Chondrocyte (in vitro differentiated cells): Measurements from ENCODE around the gene HDAC4. TPM values are rescaled to one million over a fixed set of nuclear protein-coding genes. Genes with fewer than 3 reads are reported as not detected.

ENCODE experiments used
- DNase-seq: peaks from one replicate; pipeline ENCODE4 v3.0.0; 2021; ENCODE audit warnings: mixed read lengths, low spot score
- H3K27ac Mint-ChIP-seq: one replicate; pipeline ENCODE4 v1.8.0; 2021; ENCODE audit warnings: mild to moderate bottlenecking, moderate library complexity, mixed read lengths; ENCODE audit not compliant: unreplicated experiment
- H3K27me3 Mint-ChIP-seq: 2 replicates; pipeline ENCODE4 v1.8.0; 2021; ENCODE audit warnings: low read depth, mixed read lengths
- H3K36me3 Mint-ChIP-seq: 2 replicates; pipeline ENCODE4 v1.8.0; 2021; ENCODE audit warnings: low read depth, mixed read lengths
- H3K4me1 Mint-ChIP-seq: 2 replicates; pipeline ENCODE4 v1.8.0; 2021; ENCODE audit warnings: low read depth, mild to moderate bottlenecking, mixed read lengths
- H3K4me3 Mint-ChIP-seq: one replicate; pipeline ENCODE4 v1.8.0; 2021; ENCODE audit warnings: mild to moderate bottlenecking, moderate library complexity, mixed read lengths; ENCODE audit not compliant: unreplicated experiment
- H3K9me3 Mint-ChIP-seq: 2 replicates; pipeline ENCODE4 v1.8.0; 2021; ENCODE audit warnings: low read depth, mixed read lengths
- CTCF ChIP-seq: fragments of 200-600 bp; sonication (generic); IDR thresholded peaks from 2 replicates; pipeline ENCODE4 v1.5.0; 2021; ENCODE audit warnings: antibody characterized with exemption, mild to moderate bottlenecking, moderate library complexity
- total RNA-seq: library from RNA; stranded (reverse); gene quantifications from 3 replicates; pipeline ENCODE4 v1.2.1, GENCODE V29; 2021

Gene HDAC4
- total RNA-seq, 1 donor from 2014 or later, result 22.3 TPM

- peaks cover 50% of the 10 kb centered on the region for H3K4me1 Mint-ChIP-seq
- H3K27me3 Mint-ChIP-seq, result no peaks in the 10 kb centered on the region
- peaks cover 15% of the 10 kb centered on the region for H3K9me3 Mint-ChIP-seq
- DNase-seq, result no peak
- no peak for TF ChIP-seq CTCF
- H3K36me3 Mint-ChIP-seq, result peaks cover 10% of the 10 kb centered on the region
- no peak overlapping the region for H3K4me3 Mint-ChIP-seq
- peak overlapping the region; percentile 67 for H3K27ac Mint-ChIP-seq
Observed at GRCh38 chr2:239355724-239356123, 45.1 kb downstream of the HDAC4 start.

- no peak overlapping the region for H3K4me3 Mint-ChIP-seq
- peaks cover 53% of the 10 kb centered on the region for H3K4me1 Mint-ChIP-seq
- no peak for TF ChIP-seq CTCF
- peak overlapping the region; percentile 67 for H3K27ac Mint-ChIP-seq
- H3K36me3 Mint-ChIP-seq, result peaks cover 10% of the 10 kb centered on the region
- DNase-seq, result no peak
- peaks cover 15% of the 10 kb centered on the region for H3K9me3 Mint-ChIP-seq
- no peaks in the 10 kb centered on the region for H3K27me3 Mint-ChIP-seq
Observed at GRCh38 chr2:239355139-239355538, 45.7 kb downstream of the HDAC4 start.

- Mint-ChIP-seq H3K9me3 (peaks cover 15% of the 10 kb centered on the region), H3K27ac (peak overlapping the region; percentile 67), H3K4me3 (no peak overlapping the region), H3K4me1 (peaks cover 53% of the 10 kb centered on the region), H3K36me3 (peaks cover 10% of the 10 kb centered on the region), H3K27me3 (no peaks in the 10 kb centered on the region)
- no peak for TF ChIP-seq CTCF
- no peak for DNase-seq
Observed at GRCh38 chr2:239354791-239355136, 46.1 kb downstream of the HDAC4 start.

GRCh38 chr2:239354132-239354790 lies 46.6 kb downstream of the HDAC4 start:
- Mint-ChIP-seq H3K4me3 (no peak overlapping the region), H3K36me3 (peaks cover 10% of the 10 kb centered on the region), H3K4me1 (peaks cover 58% of the 10 kb centered on the region), H3K27me3 (no peaks in the 10 kb centered on the region), H3K27ac (peak overlapping the region; percentile 97), H3K9me3 (peaks cover 15% of the 10 kb centered on the region)
- TF ChIP-seq CTCF, result no peak
- no peak for DNase-seq

GRCh38 chr2:239353692-239354091 lies 47.1 kb downstream of the HDAC4 start:
- no peak for DNase-seq
- Mint-ChIP-seq H3K4me1 (peaks cover 56% of the 10 kb centered on the region), H3K27me3 (no peaks in the 10 kb centered on the region), H3K9me3 (peaks cover 15% of the 10 kb centered on the region), H3K36me3 (peaks cover 10% of the 10 kb centered on the region), H3K27ac (peak overlapping the region; percentile 97), H3K4me3 (no peak overlapping the region)
- TF ChIP-seq CTCF, result no peak
